HK-2 (cell line): ENCODE measurements around the gene PPP1CA.
A peak's percentile ranks its signal among the peaks of the same experiment; 100 is the strongest.

Experiments
- DNase-seq: peaks from one replicate; pipeline ENCODE4 v3.0.0-alpha.2; 2018; ENCODE audit not compliant: unreplicated experiment

Gene PPP1CA

GRCh38 chr11:67369275-67369674 is 32.4 kb downstream of the PPP1CA start:
- no peak for DNase-seq

- DNase-seq: no peak
Observed at GRCh38 chr11:67368621-67369020, 33.0 kb downstream of the PPP1CA start.

- DNase-seq: no peak
Observed at GRCh38 chr11:67367761-67368227, 33.9 kb downstream of the PPP1CA start.

- DNase-seq: no peak
Observed at GRCh38 chr11:67366961-67367760, 34.5 kb downstream of the PPP1CA start.

GRCh38 chr11:67366546-67366945 is 35.1 kb downstream of the PPP1CA start:
- DNase-seq: no peak

GRCh38 chr11:67365736-67366444 is 35.8 kb downstream of the PPP1CA start:
- no peak for DNase-seq

- DNase-seq: no peak
Observed at GRCh38 chr11:67364783-67365722, 36.6 kb downstream of the PPP1CA start.

- no peak for DNase-seq
Observed at GRCh38 chr11:67364169-67364568, 37.5 kb downstream of the PPP1CA start.

- DNase-seq: no peak
Observed at GRCh38 chr11:67357831-67358670, 43.6 kb downstream of the PPP1CA start.

- peak; percentile 75 for DNase-seq
Observed at GRCh38 chr11:67356864-67357561, 44.6 kb downstream of the PPP1CA start.

- no peak for DNase-seq
Observed at GRCh38 chr11:67356387-67356863, 45.2 kb downstream of the PPP1CA start.

GRCh38 chr11:67355794-67356386 is 45.8 kb downstream of the PPP1CA start:
- no peak for DNase-seq

- DNase-seq: no peak
Observed at GRCh38 chr11:67355023-67355793, 46.5 kb downstream of the PPP1CA start.

GRCh38 chr11:67354075-67355022 is 47.3 kb downstream of the PPP1CA start:
- peak; percentile 84 for DNase-seq

GRCh38 chr11:67353317-67354074 is 48.2 kb downstream of the PPP1CA start, which contains the start of gene POLD4:
TSS of gene POLD4 (minus strand) at chr11:67353546. CDS start at chr11:67353399, 147 bp downstream.
- peak; percentile 95 for DNase-seq

- no peak for DNase-seq
Observed at GRCh38 chr11:67352546-67353316, 48.9 kb downstream of the PPP1CA start.
